B cell (primary cell): ENCODE results near the gene HDDC2. TPM values are rescaled to one million over a fixed set of nuclear protein-coding genes. Genes with fewer than 3 reads are reported as not detected.

Source experiments
- ATAC-seq: fragments of 200-7000 bp; cut with Tn5 transposase; one replicate; pipeline ENCODE4 v1.10.0; 2021; ENCODE audit warnings: low read depth, mild to moderate bottlenecking, moderate number of reproducible peaks, moderate library complexity
- CTCF ChIA-PET: fragments of 350-600 bp; sonication (Branson Sonifier 250); formaldehyde crosslinking; loops from one replicate; lab custom pipeline; 2021; ENCODE audit warnings: antibody characterized with exemption, inconsistent platforms; lab: Charles Lee
- POLR2A ChIA-PET: fragments of 350-600 bp; sonication (Branson Sonifier 250); formaldehyde crosslinking; loops from one replicate; lab custom pipeline; 2021; ENCODE audit warnings: antibody characterized with exemption; lab: Charles Lee
- DNase-seq: peaks from one replicate; pipeline ENCODE4 v3.0.0; 2013
- H2AFZ ChIP-seq: 2 replicates; pipeline ENCODE4 v1.6.1; 2012; ENCODE audit warnings: mild to moderate bottlenecking, low read depth, low read length; ENCODE audit not compliant: insufficient read depth, poor library complexity, severe bottlenecking
- H3K27ac ChIP-seq, 2 donors: 1 replicate in 1 of 2; 2 replicates in 1 of 2; pipeline ENCODE4 v1.5.1; 2012 to 2013; ENCODE audit warnings: low read length in 2 of 2, mild to moderate bottlenecking in 2 of 2, moderate library complexity in 1 of 2
- H3K27me3 ChIP-seq, 4 experiments: fragments of 200-600 bp in 1 of 4; sonication (generic) in 1 of 4; replicated peaks in 1 of 4; 1 replicate in 2 of 4; 2 replicates in 2 of 4; pipeline versions ENCODE4 v1.6.1 to v1.7.0; 2013 to 2016; ENCODE audit warnings: low read length in 3 of 4, mild to moderate bottlenecking in 2 of 4, mixed read lengths in 1 of 4, moderate library complexity in 1 of 4; ENCODE audit not compliant: insufficient read depth in 4 of 4, control insufficient read depth in 3 of 4; ENCODE audit errors: control extremely low read depth in 1 of 4
- H3K36me3 ChIP-seq, 2 experiments: replicated peaks in 1 of 2; 1 replicate in 1 of 2; 2 replicates in 1 of 2; pipeline versions ENCODE4 v1.6.1 to v1.7.1; 2013; ENCODE audit warnings: low read length in 1 of 2; ENCODE audit not compliant: insufficient read depth in 2 of 2, control insufficient read depth in 1 of 2; ENCODE audit errors: control extremely low read depth in 1 of 2, extremely low read depth in 1 of 2
- H3K4me1 ChIP-seq, 2 donors: fragments of 200-600 bp in 1 of 2; sonication (generic) in 1 of 2; 1 replicate in 1 of 2; 2 replicates in 1 of 2; pipeline versions ENCODE4 v1.5.1 to v1.6.1; 2013 to 2017; ENCODE audit warnings: low read length in 2 of 2; ENCODE audit not compliant: control insufficient read depth in 2 of 2, insufficient read depth in 2 of 2
- H3K4me2 ChIP-seq: replicated peaks from 2 replicates; pipeline ENCODE3; 2012; ENCODE audit warnings: mild to moderate bottlenecking, low read depth, low read length; ENCODE audit not compliant: poor library complexity, severe bottlenecking
- H3K4me3 ChIP-seq, 5 experiments: fragments of 200-600 bp in 1 of 5; sonication (generic) in 1 of 5; 1 replicate in 3 of 5; 2 replicates in 2 of 5; pipeline versions ENCODE4 v1.5.1 to v1.7.0; 2011 to 2016; ENCODE audit warnings: low read length in 4 of 5, mild to moderate bottlenecking in 4 of 5, low read depth in 2 of 5, control low read depth in 1 of 5, moderate library complexity in 1 of 5; ENCODE audit not compliant: insufficient read depth in 1 of 5; ENCODE audit errors: control extremely low read depth in 1 of 5, extremely low read depth in 1 of 5
- H3K79me2 ChIP-seq: fragments of 200-600 bp; sonication (generic); one replicate; pipeline ENCODE4 v1.6.0; 2016; ENCODE audit warnings: low read length; ENCODE audit not compliant: control insufficient read depth, insufficient read depth
- H3K9ac ChIP-seq: fragments of 200-600 bp; sonication (generic); 2 replicates; pipeline ENCODE4 v1.6.1; 2017; ENCODE audit warnings: mild to moderate bottlenecking, low read length, moderate library complexity
- H3K9me3 ChIP-seq, 3 donors: one replicate each; pipeline versions ENCODE4 v1.6.1 to v1.7.1; 2013; ENCODE audit warnings: low read length in 2 of 3; ENCODE audit not compliant: control insufficient read depth in 2 of 3, insufficient read depth in 1 of 3; ENCODE audit errors: control extremely low read depth in 1 of 3
- H4K20me1 ChIP-seq: 2 replicates; pipeline ENCODE4 v1.6.0; 2012; ENCODE audit warnings: mild to moderate bottlenecking, low read length; ENCODE audit not compliant: insufficient read depth, control insufficient read depth, poor library complexity, severe bottlenecking
- H3K27ac Mint-ChIP-seq: one replicate; pipeline ENCODE4 v1.8.0; 2021; ENCODE audit warnings: mixed read lengths
- H3K27me3 Mint-ChIP-seq: one replicate; pipeline ENCODE4 v1.8.0; 2021; ENCODE audit warnings: mixed read lengths
- H3K4me1 Mint-ChIP-seq: one replicate; pipeline ENCODE4 v1.8.0; 2021; ENCODE audit warnings: mixed read lengths
- H3K4me3 Mint-ChIP-seq: one replicate; pipeline ENCODE4 v1.8.0; 2021; ENCODE audit warnings: mixed read lengths
- H3K9me3 Mint-ChIP-seq: one replicate; pipeline ENCODE4 v1.8.0; 2022; ENCODE audit warnings: mixed read lengths; ENCODE audit not compliant: insufficient read depth
- EZH2 ChIP-seq: IDR thresholded peaks from 2 replicates; pipeline ENCODE4 v1.6.1; 2012; ENCODE audit warnings: borderline replicate concordance, low read depth, mild to moderate bottlenecking, moderate library complexity, low read length; ENCODE audit not compliant: insufficient read depth, poor library complexity, severe bottlenecking
- WGBS: methylation state at CpG from one replicate; pipeline ENCODE4 v1.1.5; 2013; ENCODE audit warnings: missing lambda C conversion rate; ENCODE audit not compliant: insufficient coverage; 5-methylcytosine and 5-hydroxymethylcytosine counted together
- intact Hi-C: fragments of 100-400 bp; cut with micrococcal nuclease; formaldehyde crosslinking; loops from one replicate; pipeline ENCODE4 v1.10.0; 2022
- polyA plus RNA-seq: library from polyadenylated mRNA; depleted of rRNA; stranded (reverse); fragments of >200 nt; gene quantifications from 2 replicates; pipeline ENCODE4 v1.2.3, GENCODE V29; 2012
- total RNA-seq, 2 donors: library from RNA; stranded (reverse); fragments of 120-200 nt in 1 of 2; gene quantifications; 1 replicate in 1 of 2; 2 replicates in 1 of 2; pipeline versions ENCODE4 v1.2.3 to v1.2.4, GENCODE V29; 2013 to 2022
- TF ChIP-seq, protein P1 (sequence below): fragments of 200-600 bp; IDR thresholded peaks from one replicate; pipeline ENCODE4 v1.8.0; 2022; ENCODE audit warnings: antibody characterized with exemption, mild to moderate bottlenecking

HDDC2 gene
- total and polyA plus RNA-seq, 2 donors (not counting 1 experiment from before 2014, with no cell fraction given) = 31.6 to 37.6 TPM

DNA sequence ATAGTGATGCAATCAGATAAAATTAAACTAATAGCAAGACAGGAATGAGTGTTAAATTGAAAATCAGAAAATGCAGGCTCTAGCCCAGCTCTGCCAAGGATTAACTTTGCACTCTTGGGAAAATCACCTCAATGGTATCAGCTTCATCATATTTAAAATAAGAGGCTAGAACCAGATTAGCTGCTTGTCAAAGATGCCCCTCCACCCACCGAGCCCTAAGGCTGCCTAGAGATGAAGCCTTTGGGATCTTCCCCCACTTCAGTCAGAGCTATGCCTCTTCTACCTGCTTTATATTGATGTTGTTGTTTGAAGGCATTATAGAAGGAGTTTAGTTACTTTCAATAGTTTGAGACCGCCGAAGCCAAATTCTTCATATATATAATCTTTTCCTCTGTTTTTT is 47.4 kb downstream of the HDDC2 start:
- H3K27ac ChIP-seq = no peak overlapping the region
- H2AFZ ChIP-seq = no peak overlapping the region
- Mint-ChIP-seq H3K27ac (no peak overlapping the region), H3K9me3 (no peaks in the 10 kb centered on the region), H3K4me3 (no peak overlapping the region), H3K27me3 (peaks cover 3% of the 10 kb centered on the region), H3K4me1 (no peaks in the 10 kb centered on the region)
- ChIA-PET CTCF (no interaction called here), POLR2A (no interaction called here)
- H3K79me2 ChIP-seq = no peaks in the 10 kb centered on the region
- no peak for ATAC-seq
- no peaks in the 10 kb centered on the region for H3K4me1 ChIP-seq
- no peaks in the 10 kb centered on the region for H3K9me3 ChIP-seq
- no peak overlapping the region for H3K4me2 ChIP-seq
- H3K4me3 ChIP-seq = no peak overlapping the region
- WGBS = no CpG with 5 or more reads among the region's 3 CpGs
- no peak for TF ChIP-seq EZH2
- TF ChIP-seq, protein P1, sequence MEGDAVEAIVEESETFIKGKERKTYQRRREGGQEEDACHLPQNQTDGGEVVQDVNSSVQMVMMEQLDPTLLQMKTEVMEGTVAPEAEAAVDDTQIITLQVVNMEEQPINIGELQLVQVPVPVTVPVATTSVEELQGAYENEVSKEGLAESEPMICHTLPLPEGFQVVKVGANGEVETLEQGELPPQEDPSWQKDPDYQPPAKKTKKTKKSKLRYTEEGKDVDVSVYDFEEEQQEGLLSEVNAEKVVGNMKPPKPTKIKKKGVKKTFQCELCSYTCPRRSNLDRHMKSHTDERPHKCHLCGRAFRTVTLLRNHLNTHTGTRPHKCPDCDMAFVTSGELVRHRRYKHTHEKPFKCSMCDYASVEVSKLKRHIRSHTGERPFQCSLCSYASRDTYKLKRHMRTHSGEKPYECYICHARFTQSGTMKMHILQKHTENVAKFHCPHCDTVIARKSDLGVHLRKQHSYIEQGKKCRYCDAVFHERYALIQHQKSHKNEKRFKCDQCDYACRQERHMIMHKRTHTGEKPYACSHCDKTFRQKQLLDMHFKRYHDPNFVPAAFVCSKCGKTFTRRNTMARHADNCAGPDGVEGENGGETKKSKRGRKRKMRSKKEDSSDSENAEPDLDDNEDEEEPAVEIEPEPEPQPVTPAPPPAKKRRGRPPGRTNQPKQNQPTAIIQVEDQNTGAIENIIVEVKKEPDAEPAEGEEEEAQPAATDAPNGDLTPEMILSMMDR = no peak
- intact Hi-C loops = no loop called here
- H3K36me3 ChIP-seq = no peaks in the 10 kb centered on the region
- no peaks in the 10 kb centered on the region for H3K27me3 ChIP-seq
- no peak overlapping the region for H3K9ac ChIP-seq
- no peaks in the 10 kb centered on the region for H4K20me1 ChIP-seq
- no peak for DNase-seq

DNA sequence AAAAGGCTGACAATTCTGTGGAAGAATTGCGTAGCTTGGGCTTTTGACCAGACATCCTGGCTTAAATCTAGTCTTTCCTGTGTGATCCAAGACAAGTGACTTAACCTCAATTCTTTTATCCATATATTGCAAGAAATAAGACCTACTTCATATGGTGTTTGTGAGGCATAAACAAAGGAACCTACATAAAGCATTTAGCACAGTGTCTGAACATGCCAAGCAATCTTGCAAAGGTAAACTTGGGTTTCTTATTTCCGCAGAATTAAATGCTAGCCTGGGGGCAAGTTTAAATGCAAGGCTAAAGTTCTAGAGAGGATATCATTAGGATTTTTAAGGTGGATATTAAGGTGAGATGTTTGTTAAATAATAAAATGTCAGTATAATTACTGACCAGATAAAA is 47.9 kb downstream of the HDDC2 start:
- H3K4me3 ChIP-seq = no peak overlapping the region
- no peaks in the 10 kb centered on the region for H3K4me1 ChIP-seq
- H3K9ac ChIP-seq = no peak overlapping the region
- TF ChIP-seq, protein P1 = no peak
- TF ChIP-seq EZH2 = no peak
- Mint-ChIP-seq H3K4me3 (no peak overlapping the region), H3K27me3 (peaks cover 3% of the 10 kb centered on the region), H3K27ac (no peak overlapping the region), H3K9me3 (no peaks in the 10 kb centered on the region), H3K4me1 (no peaks in the 10 kb centered on the region)
- DNase-seq = no peak
- CTCF ChIA-PET = no interaction called here
- POLR2A ChIA-PET = no interaction called here
- no peak overlapping the region for H3K4me2 ChIP-seq
- no peaks in the 10 kb centered on the region for H3K36me3 ChIP-seq
- H3K9me3 ChIP-seq = no peaks in the 10 kb centered on the region
- H3K27ac ChIP-seq = no peak overlapping the region
- intact Hi-C loops = no loop called here
- no peaks in the 10 kb centered on the region for H3K79me2 ChIP-seq
- no peak for ATAC-seq
- 92% methylated on average over 2 of the region's 2 CpGs for WGBS
- no peaks in the 10 kb centered on the region for H3K27me3 ChIP-seq
- no peaks in the 10 kb centered on the region for H4K20me1 ChIP-seq
- no peak overlapping the region for H2AFZ ChIP-seq
